Lower lobe of right lung (tissue), 2 donors: ENCODE results near the gene TAGLN. TPM values are rescaled to one million over a fixed set of nuclear protein-coding genes. Genes with fewer than 3 reads are reported as not detected.

Experiments
- ATAC-seq, 2 donors: fragments of 200-7000 bp; cut with Tn5 transposase; one replicate each; pipeline ENCODE4 v1.9.1; 2020 to 2022; ENCODE audit warnings: mild to moderate bottlenecking in 2 of 2, moderate library complexity in 2 of 2
- DNase-seq: peaks from one replicate; pipeline ENCODE4 v3.0.0-alpha.2; 2020
- H3K27ac ChIP-seq: fragments of 200-600 bp; one replicate; pipeline ENCODE4 v1.8.0; 2022
- H3K27me3 ChIP-seq: fragments of 200-600 bp; one replicate; pipeline ENCODE4 v1.8.0; 2022; ENCODE audit warnings: low read depth
- H3K36me3 ChIP-seq: fragments of 200-600 bp; one replicate; pipeline ENCODE4 v1.8.0; 2022; ENCODE audit warnings: mild to moderate bottlenecking
- H3K4me1 ChIP-seq: fragments of 200-600 bp; one replicate; pipeline ENCODE4 v1.8.0; 2022
- H3K4me3 ChIP-seq: fragments of 200-600 bp; one replicate; pipeline ENCODE4 v1.8.0; 2022; ENCODE audit warnings: mild to moderate bottlenecking
- H3K9me3 ChIP-seq: fragments of 200-600 bp; one replicate; pipeline ENCODE4 v1.8.0; 2022
- CTCF ChIP-seq: fragments of 200-600 bp; IDR thresholded peaks from one replicate; pipeline ENCODE4 v1.8.0; 2022; ENCODE audit warnings: antibody characterized with exemption, mild to moderate bottlenecking
- intact Hi-C: fragments of 100-400 bp; cut with DNase I; formaldehyde crosslinking; loops from one replicate; pipeline ENCODE4 v1.11.0; 2022
- total RNA-seq: library from RNA; stranded (reverse); fragmentation: NEBNext Ultra II Directional; extraction: Animal tissue kit (Norgen Biotek cat#: 25700); gene quantifications from one replicate; pipeline ENCODE4 v1.2.1, GENCODE V29; 2021
- donor health status: DM: no; HTN: yes; CAD: no; lungs with severe emphysema.

Gene TAGLN
- total RNA-seq, 1 donor from 2014 or later = 297 TPM

GRCh38 chr11:117255966-117256365 is 56.8 kb downstream of the TAGLN start:
- ATAC-seq = no peak

GRCh38 chr11:117256573-117256972 is 57.4 kb downstream of the TAGLN start:
- peaks cover 37% of the 10 kb centered on the region for H3K36me3 ChIP-seq
- ATAC-seq = no peak
- H3K27ac ChIP-seq = no peak overlapping the region
- intact Hi-C loops = no loop called here
- H3K4me3 ChIP-seq = no peak overlapping the region
- H3K4me1 ChIP-seq = no peaks in the 10 kb centered on the region
- no peak for DNase-seq
- no peaks in the 10 kb centered on the region for H3K9me3 ChIP-seq
- H3K27me3 ChIP-seq = no peaks in the 10 kb centered on the region
- TF ChIP-seq CTCF = no peak

More at GRCh38 chr11:117255966-117256365, 56.8 kb downstream of the TAGLN start:
- intact Hi-C loops = no loop called here
- Histone ChIP-seq H3K27me3 (no peaks in the 10 kb centered on the region), H3K4me1 (no peaks in the 10 kb centered on the region), H3K27ac (no peak overlapping the region), H3K4me3 (no peak overlapping the region), H3K36me3 (peaks cover 31% of the 10 kb centered on the region), H3K9me3 (no peaks in the 10 kb centered on the region)
- TF ChIP-seq CTCF = no peak
- no peak for DNase-seq

Other genes with a start within 250 kb of the TAGLN start
- 32.9 TPM for gene SIK3, start 100.9 kb upstream of the TAGLN start, total RNA-seq
- 78.2 TPM for gene PAFAH1B2, start 55.1 kb upstream of the TAGLN start, total RNA-seq
- 190 TPM for gene SIDT2, start 20.6 kb upstream of the TAGLN start, total RNA-seq
- gene PCSK7, start 32.7 kb downstream of the TAGLN start, total RNA-seq = 50.2 TPM
- 28.9 TPM for gene RNF214, start 33.3 kb downstream of the TAGLN start, total RNA-seq
- gene BACE1-AS, start 92.0 kb downstream of the TAGLN start, total RNA-seq = 8.6 TPM
- 28.4 TPM for gene BACE1, start 116.9 kb downstream of the TAGLN start, total RNA-seq
- gene CEP164, start 128.5 kb downstream of the TAGLN start, total RNA-seq = 27.3 TPM